ENCODE measurements around the gene MARCHF5. TPM values are rescaled to one million over a fixed set of nuclear protein-coding genes. Genes with fewer than 3 reads are reported as not detected.

The MARCHF5 gene, protein sequence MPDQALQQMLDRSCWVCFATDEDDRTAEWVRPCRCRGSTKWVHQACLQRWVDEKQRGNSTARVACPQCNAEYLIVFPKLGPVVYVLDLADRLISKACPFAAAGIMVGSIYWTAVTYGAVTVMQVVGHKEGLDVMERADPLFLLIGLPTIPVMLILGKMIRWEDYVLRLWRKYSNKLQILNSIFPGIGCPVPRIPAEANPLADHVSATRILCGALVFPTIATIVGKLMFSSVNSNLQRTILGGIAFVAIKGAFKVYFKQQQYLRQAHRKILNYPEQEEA
- 42.9 TPM for total RNA-seq

DNA sequence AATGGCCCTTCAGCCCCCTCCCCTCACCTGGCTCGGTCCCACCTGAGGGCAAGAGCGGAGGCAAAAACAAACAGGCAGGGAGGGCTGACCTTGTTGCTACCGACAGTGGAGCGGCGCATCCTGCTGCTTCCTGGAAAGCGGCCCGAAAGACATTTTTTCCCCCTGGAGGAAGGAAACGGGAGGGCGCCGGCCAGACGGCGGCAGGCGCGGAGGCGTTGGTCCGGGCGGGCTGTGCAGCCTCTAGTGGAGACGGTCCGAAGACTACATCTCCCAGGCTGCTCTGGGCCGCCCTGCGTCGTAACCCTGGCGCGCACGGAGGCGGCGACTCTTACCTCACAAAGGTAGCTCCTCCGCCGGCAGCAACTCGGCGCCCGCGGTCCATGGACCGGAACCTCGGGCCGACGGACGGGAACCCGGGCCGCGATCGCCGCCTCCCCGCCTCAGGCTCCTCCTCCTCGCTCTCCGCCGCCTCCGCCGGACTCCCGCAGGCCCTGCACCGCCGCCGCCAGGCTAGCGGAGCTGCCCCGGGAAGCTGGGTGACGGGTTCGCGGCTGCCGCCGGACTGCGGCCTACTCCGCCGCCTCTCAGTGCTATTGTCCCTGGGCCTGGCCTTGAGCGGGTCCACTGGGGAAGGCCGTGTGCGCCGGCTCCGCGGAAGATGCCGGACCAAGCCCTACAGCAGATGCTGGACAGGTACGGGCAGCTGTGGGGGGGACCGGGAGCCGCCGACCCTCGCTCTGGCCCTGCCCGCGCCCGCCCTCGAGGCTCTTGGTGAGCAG lies at the start of gene MARCHF5, which contains the start of gene CPEB3:
Gene MARCHF5 (plus strand): TSS at position 331 of the 779 bp plus-strand sequence. CDS start 328 bp downstream, at position 659.
Gene CPEB3 (minus strand): TSS at position 242 of the 779 bp plus-strand sequence. CDS start 50,728 bp downstream, outside the sequence.
- peak; percentile 99 for ATAC-seq

DNA sequence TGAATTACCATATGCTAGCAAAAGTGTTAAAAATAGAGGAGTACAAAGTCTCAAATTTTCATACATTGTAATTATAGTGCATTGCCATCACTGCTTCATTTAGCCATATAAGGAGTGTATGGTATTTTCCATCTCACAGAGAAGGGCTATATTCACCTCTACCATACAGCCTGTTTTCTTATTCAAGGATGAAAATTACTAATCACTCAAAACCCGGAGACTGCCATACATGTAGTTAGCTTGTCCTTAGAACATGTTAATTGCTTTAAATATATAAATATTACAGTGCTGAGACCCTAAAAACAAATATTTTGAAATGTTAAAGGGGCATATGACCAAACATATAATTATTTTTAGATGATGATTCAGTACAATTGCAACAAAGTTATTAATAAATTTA lies 49.5 kb upstream of the MARCHF5 start:
- ATAC-seq, result no peak

GRCh38 chr10:92242380-92242779 lies 48.6 kb upstream of the MARCHF5 start:
- ATAC-seq, result no peak

DNA sequence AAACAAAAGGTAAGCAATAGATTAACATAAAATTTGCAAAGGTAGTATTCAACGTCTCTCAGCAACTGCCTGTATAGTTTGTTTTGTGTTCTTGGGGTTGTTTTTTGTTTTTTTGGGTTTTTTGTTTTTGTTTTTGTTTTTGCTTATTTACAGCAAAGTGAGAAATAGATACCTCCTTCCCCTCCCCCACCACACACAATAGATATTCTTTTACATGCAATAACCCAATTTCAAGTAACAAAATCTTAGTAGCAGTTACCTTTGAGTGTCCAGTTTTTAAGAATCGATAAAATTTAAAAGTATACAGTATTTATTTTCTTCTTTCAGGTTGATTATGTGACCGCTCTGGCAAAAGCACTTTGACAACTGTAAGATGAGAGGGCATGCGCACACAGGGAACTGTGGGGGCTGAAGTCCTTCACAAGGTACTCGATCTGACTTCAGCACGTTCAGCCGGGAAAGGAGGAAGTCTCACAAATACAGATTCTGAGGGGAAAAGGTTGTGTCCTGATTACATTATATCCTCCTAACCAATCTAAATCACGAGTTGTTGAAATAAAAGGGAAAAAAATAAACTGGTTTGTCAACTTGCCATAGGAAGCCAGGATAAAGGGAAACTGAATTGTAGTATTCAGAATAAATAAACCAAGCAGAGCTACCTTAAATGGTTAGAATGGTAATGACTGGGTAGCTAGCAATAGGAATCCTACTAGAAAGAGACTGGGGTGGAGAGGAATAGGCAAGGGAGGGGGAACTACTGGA lies 47.9 kb upstream of the MARCHF5 start:
- peak; percentile 22 for ATAC-seq

GRCh38 chr10:92244796-92245195 lies 46.2 kb upstream of the MARCHF5 start:
- no peak for ATAC-seq

DNA sequence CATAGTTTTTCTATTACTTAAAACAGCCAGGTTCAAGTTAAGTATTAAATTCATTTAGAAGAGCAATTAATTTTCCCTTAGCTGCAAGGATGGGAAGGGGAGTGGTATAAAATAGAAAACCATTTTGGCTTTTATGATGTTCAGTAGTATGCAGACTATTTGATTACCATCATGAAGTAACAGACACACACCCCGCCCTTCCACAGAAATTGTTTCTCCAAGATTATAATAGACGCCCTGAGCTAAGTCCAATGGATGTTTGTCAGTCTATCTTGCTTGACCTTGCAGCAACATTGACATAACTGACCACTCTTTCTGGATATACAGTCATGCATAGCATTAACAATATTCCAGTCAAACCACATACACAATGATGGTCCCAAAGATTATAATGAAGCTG lies 42.4 kb upstream of the MARCHF5 start:
- no peak for ATAC-seq

- peak; percentile 74 for ATAC-seq
These were observed 27.6 kb upstream of the MARCHF5 start for GRCh38 chr10:92263396-92263795.

DNA sequence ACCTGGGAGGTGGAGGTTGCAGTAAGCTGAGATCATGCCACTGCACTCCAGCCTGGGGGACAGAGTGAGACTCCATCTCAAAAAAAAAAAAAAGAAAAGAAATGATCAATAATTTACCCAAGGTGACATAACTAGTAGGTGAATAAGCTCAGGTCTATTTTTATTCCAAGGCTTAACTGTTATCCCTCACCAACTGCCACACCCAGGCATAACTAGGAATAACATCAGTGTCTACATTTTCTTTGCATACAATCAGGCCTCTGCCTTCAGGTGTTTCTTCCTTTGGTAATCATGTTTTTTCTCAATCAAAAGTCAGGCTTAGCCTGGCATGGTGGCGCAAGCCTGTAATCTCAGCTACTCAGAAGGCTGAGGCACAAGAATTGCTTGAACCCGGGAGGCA lies 26.7 kb upstream of the MARCHF5 start:
- ATAC-seq, result peak; percentile 80

DNA sequence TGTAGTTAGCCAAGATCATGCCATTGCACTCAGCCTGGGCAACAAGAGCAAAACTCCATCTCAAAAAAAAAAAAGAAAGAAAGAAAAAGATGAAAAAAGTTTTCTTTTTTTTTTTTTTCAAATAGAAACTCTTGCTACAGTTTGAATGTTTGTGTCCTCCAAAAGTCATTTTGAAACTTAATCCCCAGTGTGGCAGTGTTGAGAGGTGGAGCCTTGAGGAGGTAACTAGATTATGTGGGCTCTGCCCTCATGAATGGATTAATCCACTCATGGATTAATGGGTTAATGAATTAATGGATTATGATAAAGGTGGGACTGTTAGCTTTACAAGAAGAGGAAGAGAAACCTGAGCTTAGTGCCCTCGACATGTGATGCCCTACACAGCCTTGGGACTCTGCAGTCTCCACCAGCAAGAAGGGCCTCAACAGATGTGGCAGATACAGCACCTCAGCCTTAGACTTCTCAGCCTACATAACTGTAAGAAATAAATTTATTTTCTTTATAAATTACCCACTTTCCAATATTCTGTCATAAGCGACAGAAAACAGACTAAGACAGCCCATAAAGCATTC lies 25.2 kb upstream of the MARCHF5 start:
- ATAC-seq, result no peak

DNA sequence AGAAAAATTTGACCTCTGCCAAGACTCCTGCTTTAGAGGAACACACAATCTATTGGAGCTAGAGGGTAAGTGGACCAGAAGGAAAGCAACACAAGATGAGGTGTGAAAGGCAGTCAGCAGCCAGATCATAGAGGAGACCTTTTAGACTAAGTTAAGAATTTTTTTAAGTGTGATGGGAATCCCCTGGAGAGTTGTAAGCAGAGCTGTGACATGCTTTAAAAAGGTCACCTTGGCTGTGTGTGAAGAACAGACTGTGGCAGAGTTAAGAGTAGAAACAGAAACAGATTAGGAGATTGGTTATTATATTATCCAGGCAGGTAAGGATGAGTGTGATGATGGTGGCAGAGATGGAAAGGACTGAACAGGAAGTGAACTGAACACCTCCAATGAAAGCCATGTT lies 23.6 kb upstream of the MARCHF5 start:
- ATAC-seq, result no peak

DNA sequence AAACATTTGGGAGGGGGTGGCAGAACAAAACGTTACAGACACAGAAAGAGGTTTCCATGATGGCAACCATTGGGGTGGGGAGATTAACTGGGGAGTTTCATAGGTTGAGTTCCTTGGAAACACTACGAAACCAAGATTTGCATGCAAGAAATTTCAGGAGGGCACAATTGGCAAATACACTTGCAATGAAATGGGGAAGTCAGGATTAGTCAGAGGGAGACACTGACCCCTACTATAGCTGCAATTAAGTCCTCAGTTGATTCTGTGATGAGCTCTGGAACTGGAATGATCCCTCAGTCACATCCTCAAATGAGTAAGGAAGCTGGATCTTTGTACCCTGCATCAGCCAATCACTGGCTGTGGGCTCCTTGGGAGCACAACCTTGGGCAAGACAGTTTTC lies 22.2 kb upstream of the MARCHF5 start:
- ATAC-seq, result no peak

DNA sequence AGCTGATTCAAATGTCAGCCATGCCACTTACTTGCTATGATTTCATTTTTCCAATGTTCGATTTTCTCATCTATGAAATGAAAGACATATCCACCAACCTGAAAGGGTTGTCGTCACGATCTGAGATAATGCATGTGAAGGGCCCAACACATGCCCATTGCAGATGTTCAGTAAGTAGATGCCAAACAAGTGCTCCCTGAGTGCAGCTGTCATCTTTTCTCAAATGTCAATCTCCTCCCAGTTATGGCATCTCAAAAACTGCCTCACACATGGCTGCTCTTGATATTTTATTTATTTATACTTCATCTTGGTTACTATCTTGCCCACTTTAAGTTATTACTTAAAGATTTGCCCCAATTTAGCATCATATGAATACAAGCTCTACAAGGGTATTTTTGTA lies 16.9 kb upstream of the MARCHF5 start:
- no peak for ATAC-seq

DNA sequence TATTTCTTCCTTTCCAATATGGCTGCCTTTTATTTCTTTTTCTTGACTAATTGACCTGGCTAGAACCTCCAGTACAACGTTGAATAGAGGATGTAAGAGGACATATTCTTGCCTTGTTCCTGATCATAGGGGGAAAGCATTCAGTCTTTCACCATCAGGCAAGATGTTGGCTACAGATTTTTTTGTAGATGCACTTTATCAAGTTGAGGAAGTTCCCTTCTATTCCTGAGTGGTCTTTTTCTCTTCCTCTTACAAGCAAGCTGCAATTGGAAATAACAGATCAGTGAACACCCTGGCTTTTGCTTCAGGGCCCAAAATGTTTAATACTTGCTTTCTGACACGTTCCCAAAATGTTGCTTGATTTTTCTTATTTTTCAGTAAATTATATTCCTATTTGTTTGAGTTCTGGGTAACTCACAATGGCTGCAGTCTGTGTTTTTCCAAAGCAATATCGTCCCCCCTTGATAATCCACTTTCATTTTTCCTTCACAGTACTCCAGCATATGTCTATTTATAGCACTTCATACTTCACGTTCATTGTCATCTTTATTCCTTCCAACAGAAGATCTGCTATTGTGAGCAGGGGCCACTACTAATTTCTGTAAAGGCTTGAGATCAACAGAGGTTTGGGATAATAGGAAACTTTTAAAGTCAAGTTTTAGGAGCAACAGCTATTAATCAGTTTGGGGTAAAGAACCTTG lies 11.8 kb upstream of the MARCHF5 start:
- no peak for ATAC-seq

GRCh38 chr10:92284112-92284704 lies 6.8 kb upstream of the MARCHF5 start:
- no peak for ATAC-seq

DNA sequence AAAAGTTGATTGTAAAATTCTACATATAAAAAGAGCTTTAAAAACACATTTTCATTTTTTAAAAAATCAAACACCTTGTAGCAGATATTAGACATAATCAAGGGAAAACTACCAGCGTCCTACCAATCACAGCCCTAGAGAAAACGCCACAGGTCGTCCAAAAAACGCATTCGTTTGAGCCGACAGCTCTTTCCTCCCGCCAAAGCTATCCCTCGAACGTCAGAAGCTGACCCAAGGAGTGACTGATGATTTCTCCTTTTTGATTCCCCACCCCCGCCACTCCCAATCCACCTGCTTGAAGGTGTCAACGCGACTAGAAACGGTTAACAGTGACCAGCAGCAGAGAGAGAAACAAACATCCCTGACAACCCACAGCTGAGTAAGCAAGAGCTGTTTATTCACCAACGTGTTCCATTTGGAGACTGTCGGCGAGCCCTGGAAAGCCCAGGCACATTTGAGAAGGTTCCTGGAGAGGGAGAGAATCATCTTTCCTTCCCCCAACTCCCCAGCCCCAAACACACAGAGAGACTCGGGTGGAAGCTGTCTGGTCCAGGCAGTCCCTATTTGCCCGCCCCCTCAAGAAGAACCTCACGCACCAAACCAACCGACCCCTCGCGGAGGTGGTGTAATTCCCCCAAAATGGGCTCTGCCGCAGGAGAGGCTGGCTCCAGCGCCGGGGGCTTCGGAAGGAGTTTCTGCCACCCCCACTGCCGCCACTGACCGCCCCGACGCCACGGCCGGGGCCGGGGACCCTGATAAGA lies 711 bp upstream of the MARCHF5 start:
- ATAC-seq, result peak; percentile 22

DNA sequence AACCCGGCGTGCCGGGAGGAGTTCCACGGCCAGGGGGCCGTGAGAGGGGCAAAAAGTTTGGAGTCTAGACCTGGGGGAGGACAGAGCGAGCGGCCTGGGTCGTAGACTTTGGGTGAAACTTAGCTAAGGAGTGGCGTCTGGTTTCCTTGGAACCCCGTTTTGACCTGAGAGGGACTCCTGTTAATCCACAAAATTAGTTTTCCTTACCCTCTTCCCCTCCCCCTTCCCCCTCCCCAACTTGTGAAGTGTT lies 574 bp downstream of the MARCHF5 start:
- no peak for ATAC-seq

- no peak for ATAC-seq
These were observed 1.2 kb downstream of the MARCHF5 start for GRCh38 chr10:92291921-92292845.

DNA sequence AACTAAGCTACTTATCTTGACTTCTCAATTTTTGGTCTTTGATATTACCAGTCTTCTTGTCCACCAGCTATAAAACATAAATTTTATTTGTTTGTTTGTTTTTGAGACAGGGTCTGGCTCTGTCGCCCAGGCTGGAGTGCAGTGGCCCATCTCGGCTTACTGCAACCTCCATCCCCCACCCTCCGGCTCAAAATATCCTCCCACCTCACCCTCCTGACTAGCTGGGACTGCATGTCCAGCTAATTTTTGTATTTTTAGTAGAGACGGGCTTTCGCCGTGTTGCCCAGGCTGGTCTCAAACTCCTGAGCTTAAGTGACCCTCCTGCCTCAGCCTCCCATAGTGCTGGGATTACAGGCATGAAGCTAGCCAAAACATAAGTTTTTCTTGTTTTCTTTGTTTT lies 7.5 kb downstream of the MARCHF5 start:
- ATAC-seq, result no peak

- ATAC-seq, result no peak
These were observed 12.1 kb downstream of the MARCHF5 start for GRCh38 chr10:92303096-92303495.

- no peak for ATAC-seq
These were observed 13.1 kb downstream of the MARCHF5 start for GRCh38 chr10:92304061-92304460.
